Renal pelvis (tissue), 4 donors: ENCODE measurements around the gene AGFG2. TPM values are rescaled to one million over a fixed set of nuclear protein-coding genes. Genes with fewer than 3 reads are reported as not detected.
"Not testable (repeated sequence)": the region's sequence is repeated elsewhere in the genome, so short reads cannot be mapped to it uniquely, and the experiment has no call there.

Source experiments
- DNase-seq: peaks from one replicate; pipeline ENCODE4 v3.0.0-alpha.2; 2013
- polyA plus RNA-seq, 3 donors: library from polyadenylated mRNA; unstranded; fragments of 120-200 nt; gene quantifications; one replicate each; pipeline ENCODE4 v1.2.1, GENCODE V29; 2013; ENCODE audit not compliant: insufficient read length in 3 of 3

Gene AGFG2
- polyA plus RNA-seq, 3 donors = 11.3 to 16.6 (median 12.8) TPM

- DNase-seq = no peak
Observed at GRCh38 chr7:100546129-100546925, 7.3 kb downstream of the AGFG2 start.

DNA sequence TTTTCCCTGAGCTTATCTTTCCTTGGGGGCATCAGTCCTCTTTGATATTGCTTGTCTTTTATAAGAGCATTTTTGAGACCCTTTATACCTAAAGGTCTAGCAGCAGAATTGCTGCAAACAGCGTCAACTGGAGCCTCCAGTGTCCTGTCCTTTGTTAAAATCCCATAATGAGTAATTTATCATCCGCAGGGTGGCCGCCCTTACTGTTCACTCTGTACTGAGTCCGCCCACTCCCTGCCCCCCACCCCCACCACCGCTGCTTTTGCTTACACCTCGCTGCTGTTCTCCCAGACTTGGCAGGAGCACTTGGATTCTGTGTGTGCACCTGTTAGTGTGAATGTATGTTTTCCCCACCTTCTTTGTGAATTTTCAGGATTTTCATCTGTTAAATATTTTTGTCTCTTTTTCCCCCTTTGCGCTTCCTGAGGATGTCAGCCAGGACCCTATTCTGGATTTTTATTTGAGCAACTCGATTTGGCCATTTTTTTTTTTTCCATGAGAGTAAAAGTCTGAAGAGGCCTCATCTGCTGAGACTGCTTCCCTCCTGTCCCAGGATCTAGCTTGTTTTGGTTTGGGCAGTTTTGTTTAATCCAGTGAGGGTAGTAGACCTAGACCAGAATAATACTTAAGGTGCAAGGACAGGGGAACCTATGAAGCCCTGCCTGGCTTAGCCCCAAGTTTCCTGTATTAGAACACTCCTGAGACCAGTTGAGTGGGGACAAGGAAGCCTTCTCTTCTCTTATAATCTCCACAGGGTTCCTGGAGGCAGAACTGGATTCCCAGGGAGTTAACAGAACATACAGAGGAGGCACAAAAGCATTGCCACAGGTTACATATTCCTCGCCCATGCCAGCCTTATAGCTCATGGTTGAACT, 8.2 kb downstream of the AGFG2 start:
- no peak for DNase-seq

DNA sequence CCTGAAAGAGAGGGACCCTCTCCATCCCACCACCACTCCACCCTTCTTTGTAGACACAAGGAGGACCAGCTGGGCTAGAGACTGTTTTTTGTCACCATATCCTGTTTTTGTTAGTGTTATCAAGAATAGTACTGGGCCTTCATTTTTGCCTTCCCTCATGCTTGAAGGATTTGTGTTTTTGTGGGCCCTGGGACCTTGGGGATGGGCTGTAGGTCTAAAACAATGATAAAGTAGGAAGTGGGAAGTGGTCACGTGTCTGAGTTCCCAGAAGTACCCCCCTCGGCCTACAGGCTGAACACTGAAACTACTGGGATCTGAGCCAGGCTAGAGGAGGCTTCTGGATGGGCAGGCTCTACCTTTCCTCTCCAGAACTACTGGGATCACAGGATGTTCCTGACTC, 8.9 kb downstream of the AGFG2 start:
- DNase-seq = no peak

DNA sequence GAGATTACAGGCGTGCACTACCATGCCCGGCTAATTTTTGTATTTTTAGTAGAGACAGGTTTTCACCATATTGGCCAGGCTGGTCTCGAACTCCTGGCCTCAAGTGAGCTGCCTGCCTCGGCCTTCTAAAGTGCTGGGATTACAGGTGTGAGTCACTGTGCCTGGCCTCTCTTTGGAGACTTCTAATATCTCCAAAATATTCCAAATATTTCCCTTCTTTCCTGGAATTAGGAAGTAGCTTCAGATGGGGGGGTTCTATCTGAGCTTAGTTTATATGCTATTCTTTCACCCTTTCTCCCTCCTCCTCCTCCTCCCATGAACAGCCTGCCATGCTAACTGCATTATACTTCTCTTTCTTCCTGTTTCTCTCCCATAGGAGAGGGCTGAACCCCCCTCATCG, 9.4 kb downstream of the AGFG2 start:
- DNase-seq = not testable (repeated sequence)

DNA sequence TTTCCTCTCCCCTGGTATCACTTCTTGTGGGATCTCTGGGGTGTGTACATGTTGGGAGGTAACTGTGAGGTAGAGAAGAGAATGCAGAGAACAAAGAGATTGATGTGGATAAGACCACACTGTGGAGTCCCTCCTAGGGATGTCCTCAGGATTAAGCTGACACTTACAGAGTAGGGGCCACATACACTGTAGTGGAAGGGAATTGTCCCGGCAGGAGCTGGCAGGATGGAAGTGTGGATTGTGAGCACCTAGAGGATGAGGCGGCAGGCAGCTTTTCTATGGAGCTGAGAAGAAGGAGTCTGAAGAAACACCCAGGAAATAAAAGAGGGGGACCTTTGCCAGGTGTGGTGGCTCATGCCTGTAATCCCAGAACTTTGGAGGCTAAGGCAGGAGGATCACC, 13.5 kb downstream of the AGFG2 start:
- no peak for DNase-seq

GRCh38 chr7:100553032-100553431, 14.0 kb downstream of the AGFG2 start:
- no peak for DNase-seq

- DNase-seq = no peak
Observed at GRCh38 chr7:100555701-100556100, 16.7 kb downstream of the AGFG2 start.

DNA sequence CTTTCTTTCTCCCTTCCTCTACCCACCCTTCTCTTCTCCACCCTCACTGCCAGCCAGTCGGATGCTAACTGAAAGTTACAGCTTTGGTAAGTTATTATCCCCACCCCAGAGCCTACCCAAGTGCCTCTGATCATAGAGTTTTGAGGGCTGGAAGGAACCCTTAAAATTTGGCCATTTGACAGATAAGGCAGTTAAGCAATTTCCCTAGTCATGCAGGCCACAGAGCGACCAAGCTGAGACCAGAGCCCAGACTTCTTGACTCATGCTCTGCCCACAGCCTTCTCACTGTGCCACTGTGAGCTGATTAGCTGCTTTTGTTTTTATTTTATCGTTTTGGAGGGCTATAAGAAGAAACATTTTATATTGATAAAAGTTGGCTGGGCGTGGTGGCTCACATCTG, 17.5 kb downstream of the AGFG2 start:
- DNase-seq = no peak

- no peak for DNase-seq
Observed at GRCh38 chr7:100559127-100559526, 20.1 kb downstream of the AGFG2 start.

DNA sequence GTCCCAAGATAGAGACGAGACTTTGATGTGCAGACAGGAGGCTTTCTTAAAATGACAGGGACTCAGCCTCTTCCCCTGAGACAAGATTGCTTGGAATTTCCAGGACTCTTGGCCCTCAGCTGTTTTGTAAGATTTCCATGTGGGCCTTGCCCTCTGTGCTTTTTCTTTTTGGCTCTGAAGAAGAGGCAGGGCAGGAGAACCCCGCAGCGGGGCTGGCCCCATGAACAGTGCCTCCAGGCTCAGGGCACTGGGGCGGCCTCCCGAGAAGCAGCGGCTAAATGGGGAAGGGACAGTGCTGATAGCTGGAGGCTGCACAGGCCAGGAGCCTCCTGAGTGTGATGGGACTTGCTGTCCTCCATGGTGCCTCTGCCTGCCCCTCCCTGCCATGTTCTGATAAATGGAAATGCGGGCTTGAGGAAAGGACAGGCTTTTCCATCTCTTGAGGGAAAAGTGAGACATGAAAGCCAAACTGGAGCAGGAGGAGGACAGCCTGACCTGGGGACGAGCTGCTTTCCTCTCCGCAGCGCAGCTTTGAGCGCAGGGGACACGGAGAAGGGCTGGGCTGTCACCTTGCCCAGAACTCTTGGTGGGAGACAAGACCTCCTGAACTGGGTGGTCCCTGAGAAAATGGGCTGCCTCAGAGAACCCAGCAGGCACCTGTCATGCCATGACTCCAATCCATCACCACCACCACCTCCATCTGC, 22.6 kb downstream of the AGFG2 start:
- no peak for DNase-seq

DNA sequence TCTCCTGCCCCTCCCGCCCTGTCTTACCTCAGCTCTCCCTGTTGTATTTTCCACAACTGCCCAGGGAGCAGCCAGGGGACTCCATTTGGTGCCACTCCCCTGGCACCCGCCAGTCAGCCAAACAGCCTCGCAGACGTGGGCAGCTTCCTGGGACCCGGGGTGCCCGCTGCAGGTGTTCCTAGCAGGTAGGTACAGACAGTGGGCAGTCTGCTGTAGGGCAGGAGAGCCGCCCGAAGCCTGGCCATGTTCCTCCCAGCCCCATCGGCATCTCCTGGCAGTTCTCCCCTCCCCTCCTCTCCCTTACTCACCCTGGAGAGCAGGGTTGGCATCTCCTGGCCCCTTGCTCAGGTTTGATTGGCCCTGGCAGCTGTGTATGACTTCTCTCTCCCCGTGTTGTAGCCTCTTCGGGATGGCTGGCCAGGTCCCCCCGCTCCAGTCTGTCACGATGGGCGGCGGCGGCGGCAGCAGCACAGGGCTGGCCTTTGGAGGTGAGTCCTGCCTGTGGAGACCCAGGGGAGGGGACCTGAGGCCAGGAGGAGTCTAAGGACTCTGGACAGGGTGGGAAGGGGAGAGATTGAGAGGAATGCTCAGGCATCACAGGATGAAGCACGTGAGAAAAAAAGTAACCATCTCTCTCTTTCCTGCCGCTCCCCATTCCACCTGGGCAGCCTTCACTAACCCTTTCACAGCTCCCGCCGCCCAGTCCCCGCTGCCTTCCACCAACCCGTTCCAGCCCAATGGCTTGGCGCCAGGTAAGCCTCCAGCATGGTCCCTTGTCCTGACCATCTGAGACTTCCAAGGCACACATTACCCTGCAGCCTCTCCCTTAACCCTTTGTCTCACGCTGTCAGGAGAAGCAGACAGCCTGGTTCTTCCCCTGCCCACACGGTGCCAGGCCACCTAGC, 23.4 kb downstream of the AGFG2 start:
- no peak for DNase-seq

GRCh38 chr7:100563100-100563564, 24.1 kb downstream of the AGFG2 start:
- DNase-seq = no peak

GRCh38 chr7:100563809-100564400, 24.9 kb downstream of the AGFG2 start:
- DNase-seq = no peak

GRCh38 chr7:100564405-100564804, 25.4 kb downstream of the AGFG2 start:
- not testable (repeated sequence) for DNase-seq

- DNase-seq = no peak
Observed at GRCh38 chr7:100565133-100565571, 26.1 kb downstream of the AGFG2 start.

- DNase-seq = no peak
Observed at GRCh38 chr7:100566018-100566531, 27.1 kb downstream of the AGFG2 start.

DNA sequence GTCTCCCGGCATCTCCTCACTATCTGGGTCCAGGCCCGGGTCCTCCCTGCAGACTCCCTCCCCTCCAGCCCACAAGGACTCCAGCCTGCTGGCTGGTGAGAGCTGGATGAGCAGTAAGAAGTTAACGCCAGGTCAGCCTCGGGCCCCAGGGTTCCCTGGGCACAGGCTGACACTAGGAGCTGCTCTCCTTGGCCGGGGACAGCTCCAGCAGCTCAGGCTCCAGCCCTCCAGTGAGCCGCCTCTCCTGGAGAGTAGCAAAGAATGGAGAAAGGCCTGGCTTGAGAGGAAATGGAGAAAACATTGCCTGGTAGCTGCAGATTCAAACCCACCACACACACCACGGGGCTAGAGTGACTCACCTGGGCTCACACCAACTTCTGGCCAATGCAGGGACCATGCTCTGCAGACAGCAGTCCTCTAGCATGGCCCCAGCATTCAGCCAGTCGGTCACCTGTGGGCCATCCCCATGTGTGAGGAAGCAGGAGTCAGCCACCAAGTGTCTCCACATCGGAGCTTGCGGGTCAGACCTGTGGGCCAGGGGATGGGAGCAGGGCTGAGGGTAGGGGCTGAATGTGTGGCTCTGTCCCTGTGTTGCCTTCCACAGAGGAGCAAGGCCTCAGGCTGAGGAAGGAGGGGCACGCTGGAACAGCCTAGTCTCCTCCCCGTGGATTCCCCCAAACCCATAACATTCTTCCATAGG, 28.2 kb downstream of the AGFG2 start:
- DNase-seq = no peak

GRCh38 chr7:100567751-100568175, 28.8 kb downstream of the AGFG2 start:
- DNase-seq = no peak

- DNase-seq = no peak
Observed at GRCh38 chr7:100568176-100568895, 29.3 kb downstream of the AGFG2 start.
